ENCODE results near the gene PLB1.

PLB1 gene

DNA sequence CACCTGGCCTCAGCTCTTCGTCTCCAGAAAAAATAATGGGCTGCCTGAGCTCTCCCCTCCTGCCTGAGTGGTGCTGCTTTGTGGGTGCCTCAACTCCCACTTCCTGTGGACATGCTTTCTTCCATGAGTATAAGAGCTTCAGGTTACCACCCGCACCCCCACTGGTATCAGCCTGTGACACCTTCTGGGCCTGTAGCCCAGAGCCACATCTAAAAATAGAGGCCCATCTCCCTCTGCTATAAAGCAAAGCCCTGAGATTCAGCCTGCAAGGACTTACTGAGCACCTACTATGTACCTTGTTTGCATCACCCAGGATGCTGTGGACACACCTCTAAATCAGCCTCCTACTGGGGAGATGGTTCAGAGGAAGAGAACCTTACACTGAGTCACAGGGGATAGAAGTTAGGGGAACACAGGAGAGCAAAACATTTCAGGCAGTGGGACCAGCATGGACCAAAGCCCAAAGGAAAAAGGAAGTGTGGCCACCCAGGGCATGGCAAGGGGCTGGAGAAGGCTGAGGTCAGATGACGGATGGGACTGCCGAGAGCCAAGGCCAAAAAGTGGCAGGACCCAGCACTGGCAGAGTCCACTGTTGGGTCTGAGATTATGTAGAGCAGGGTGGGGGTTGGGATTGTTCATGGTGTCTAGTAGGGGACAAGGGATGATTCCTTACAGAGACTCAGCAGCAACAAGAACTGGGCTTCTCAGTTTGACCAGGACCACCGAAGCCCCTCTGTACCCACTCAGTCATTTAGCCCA, 132.0 kb downstream of the PLB1 start:
- DNase-seq (ENCODE audit: insufficient read length, low spot score) (no peak), FAIRE-seq (no peak)
- TF ChIP-seq, protein P1, sequence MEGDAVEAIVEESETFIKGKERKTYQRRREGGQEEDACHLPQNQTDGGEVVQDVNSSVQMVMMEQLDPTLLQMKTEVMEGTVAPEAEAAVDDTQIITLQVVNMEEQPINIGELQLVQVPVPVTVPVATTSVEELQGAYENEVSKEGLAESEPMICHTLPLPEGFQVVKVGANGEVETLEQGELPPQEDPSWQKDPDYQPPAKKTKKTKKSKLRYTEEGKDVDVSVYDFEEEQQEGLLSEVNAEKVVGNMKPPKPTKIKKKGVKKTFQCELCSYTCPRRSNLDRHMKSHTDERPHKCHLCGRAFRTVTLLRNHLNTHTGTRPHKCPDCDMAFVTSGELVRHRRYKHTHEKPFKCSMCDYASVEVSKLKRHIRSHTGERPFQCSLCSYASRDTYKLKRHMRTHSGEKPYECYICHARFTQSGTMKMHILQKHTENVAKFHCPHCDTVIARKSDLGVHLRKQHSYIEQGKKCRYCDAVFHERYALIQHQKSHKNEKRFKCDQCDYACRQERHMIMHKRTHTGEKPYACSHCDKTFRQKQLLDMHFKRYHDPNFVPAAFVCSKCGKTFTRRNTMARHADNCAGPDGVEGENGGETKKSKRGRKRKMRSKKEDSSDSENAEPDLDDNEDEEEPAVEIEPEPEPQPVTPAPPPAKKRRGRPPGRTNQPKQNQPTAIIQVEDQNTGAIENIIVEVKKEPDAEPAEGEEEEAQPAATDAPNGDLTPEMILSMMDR (IDR thresholded peaks at IDR 0.05; ENCODE audit: insufficient read depth, missing control alignments): no peak

DNA sequence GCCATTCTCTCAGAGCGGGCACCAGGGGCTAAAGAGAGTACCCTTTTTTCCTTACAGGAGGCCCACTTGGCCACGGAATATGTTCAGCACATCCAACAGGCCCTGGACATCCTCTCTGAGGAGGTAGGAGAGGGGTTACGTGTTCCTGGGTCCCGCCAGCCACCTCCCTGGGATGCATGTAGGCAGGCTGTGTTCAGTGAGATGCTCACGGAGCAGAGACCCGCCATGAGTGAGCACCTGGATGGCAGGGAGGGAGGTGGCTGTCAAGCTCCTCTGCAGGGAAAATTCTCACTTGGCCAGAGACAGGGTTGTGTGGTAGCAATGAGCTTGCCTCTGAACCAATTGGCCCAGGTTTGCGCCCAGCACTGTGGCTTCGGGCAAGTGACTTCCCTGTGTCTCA, 132.6 kb downstream of the PLB1 start:
- FAIRE-seq (no peak), DNase-seq (ENCODE audit: insufficient read length, low spot score) (no peak)
- TF ChIP-seq, protein P1 (IDR thresholded peaks at IDR 0.05; ENCODE audit: insufficient read depth, missing control alignments): no peak

DNA sequence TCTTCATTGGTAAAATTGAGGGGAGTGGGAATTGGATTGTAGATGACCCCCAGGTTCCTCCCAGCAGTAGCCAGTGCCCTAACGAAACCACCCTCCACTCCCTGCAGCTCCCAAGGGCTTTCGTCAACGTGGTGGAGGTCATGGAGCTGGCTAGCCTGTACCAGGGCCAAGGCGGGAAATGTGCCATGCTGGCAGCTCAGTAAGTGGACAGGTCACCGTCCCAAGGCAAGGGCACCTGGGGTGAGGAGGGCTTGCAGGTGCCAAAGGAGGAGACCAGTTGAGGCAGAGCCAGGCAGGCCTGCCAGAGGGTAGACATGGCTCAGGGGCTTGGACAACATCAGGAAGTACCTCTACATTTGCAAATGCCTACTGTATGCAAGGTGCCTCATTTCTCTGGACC, 133.1 kb downstream of the PLB1 start:
- no peak for FAIRE-seq
- TF ChIP-seq, protein P1 (IDR thresholded peaks at IDR 0.05; ENCODE audit: insufficient read depth, missing control alignments): no peak
- DNase-seq (ENCODE audit: insufficient read length, low spot score): no peak

DNA sequence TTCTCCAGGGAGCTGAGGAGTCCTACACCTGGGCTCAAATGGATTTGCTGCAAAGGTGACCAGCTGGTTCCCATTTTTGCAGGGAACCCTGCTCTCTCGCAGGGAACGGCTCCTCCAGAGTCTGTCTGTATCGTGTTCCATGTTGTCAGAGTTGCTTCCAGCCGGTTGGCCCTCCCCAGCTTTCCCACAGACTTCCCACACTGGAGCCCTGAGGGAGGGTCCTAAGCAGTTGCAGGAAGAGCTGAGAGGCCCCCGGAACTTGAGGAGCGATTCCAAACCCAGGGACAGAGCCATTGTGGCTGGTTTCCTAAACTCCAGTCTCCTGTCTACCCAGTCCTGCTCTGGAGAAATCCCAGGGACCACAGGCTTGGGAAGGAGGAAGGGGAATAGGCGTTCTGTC, 134.1 kb downstream of the PLB1 start:
- no peak for FAIRE-seq
- no peak for DNase-seq (ENCODE audit: insufficient read length, low spot score)
- TF ChIP-seq, protein P1 (IDR thresholded peaks at IDR 0.05; ENCODE audit: insufficient read depth, missing control alignments): no peak

DNA sequence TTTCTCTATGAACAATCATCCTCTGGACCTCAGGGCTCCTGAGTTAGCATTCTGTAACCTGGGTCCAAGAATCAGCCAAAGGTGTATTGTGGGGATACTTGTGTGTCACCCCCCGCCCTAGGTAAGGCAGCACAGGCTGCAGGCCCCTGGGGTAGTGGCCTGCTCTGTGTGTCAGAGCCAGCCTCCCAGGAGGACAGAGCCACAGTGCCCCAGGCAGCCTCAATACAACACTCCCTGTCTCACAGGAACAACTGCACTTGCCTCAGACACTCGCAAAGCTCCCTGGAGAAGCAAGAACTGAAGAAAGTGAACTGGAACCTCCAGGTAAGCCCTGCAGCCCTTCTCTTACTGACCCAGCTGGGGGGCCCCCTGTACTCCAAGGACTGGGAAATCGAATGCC, 134.5 kb downstream of the PLB1 start:
- TF ChIP-seq, protein P1 (IDR thresholded peaks at IDR 0.05; ENCODE audit: insufficient read depth, missing control alignments): no peak
- FAIRE-seq: no peak
- no peak for DNase-seq (ENCODE audit: insufficient read length, low spot score)

DNA sequence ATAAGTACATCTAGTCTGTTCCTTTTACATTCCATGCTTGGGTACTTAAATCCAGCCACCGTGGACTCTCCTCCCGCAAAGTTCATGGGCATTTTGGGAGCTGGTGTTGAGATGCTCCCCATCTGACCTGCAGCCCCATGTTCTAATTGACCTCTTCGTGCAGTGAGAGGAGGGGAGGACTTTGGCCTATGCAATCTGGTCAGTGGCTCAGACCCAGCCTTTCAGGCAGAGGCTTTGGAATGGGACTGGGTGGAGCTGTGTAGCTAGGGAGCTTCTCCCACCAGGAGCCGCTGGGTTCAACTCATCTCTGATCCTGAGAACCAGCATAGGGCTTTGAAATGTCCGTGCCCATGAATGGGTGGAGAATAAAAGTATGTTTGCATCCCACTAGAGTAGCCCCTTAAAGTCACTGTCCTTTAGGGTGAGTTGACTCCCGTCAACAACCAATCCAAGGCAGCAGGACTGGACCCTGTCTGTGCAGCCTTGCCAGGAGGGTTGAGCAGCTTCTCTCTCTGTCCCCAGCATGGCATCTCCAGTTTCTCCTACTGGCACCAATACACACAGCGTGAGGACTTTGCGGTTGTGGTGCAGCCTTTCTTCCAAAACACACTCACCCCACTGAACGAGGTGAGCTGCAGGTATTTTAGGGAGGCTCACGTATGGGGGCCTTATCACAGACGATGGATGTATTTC, 135.8 kb downstream of the PLB1 start:
- TF ChIP-seq, protein P1 (IDR thresholded peaks at IDR 0.05; ENCODE audit: insufficient read depth, missing control alignments): no peak
- FAIRE-seq (no peak), DNase-seq (ENCODE audit: insufficient read length, low spot score) (no peak)

DNA sequence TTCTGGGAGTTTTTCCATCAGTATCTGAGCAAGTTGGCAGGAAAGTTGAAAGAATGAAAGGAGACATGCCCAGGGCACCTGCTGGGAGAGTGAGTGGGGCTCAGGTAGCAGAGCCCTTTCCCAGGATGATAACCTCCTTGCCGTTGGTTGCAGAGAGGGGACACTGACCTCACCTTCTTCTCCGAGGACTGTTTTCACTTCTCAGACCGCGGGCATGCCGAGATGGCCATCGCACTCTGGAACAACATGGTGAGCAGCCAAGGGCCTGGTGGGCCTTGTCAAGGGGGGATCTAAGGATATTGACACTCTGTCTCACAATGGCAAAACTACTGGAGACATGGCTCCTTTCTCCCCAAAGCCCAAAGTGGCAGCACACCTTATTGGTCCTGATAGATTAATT, 136.9 kb downstream of the PLB1 start:
- TF ChIP-seq, protein P1 (IDR thresholded peaks at IDR 0.05; ENCODE audit: insufficient read depth, missing control alignments): no peak
- FAIRE-seq (no peak), DNase-seq (ENCODE audit: insufficient read length, low spot score) (no peak)

Data from D721Med (cell line).